Measurements from ENCODE around the gene IRF2BP1.

GRCh38 chr19:45924891-45925447 is 39.0 kb upstream of the IRF2BP1 start:
- TF ChIP-seq CTCF (IDR thresholded peaks at IDR 0.05; ENCODE audit: low read depth, low read length, missing input control): no peak
- no peak for TF ChIP-seq EGR1 (IDR thresholded peaks at IDR 0.05; ENCODE audit: low read depth in 2 of 2)
- TF ChIP-seq SP1 (IDR thresholded peaks at IDR 0.05): no peak
- no peak for TF ChIP-seq MAX (IDR thresholded peaks at IDR 0.05)
- TF ChIP-seq JUND (IDR thresholded peaks at IDR 0.05): no peak
- TF ChIP-seq TAF1 (conservative IDR thresholded peaks at IDR 0.05): no peak

Measured in liver (tissue), 3 donors.